DOHH2 (cell line): Measurements from ENCODE around the gene DNAAF9.
"Not testable (repeated sequence)": the region's sequence is repeated elsewhere in the genome, so short reads cannot be mapped to it uniquely, and the experiment has no call there.

Source experiments
- H3F3A ChIP-seq: fragments of 200-600 bp; sonication (generic), shearing (Covaris generic); 2 replicates; pipeline ENCODE4 v1.6.0; 2016; ENCODE audit warnings: antibody characterized with exemption, mild to moderate bottlenecking; ENCODE audit not compliant: control insufficient read depth, insufficient read depth
- H3K27ac ChIP-seq: fragments of 200-600 bp; sonication (generic); 2 replicates; pipeline ENCODE4 v1.5.1; 2014; ENCODE audit warnings: low read depth, mild to moderate bottlenecking, low read length, moderate library complexity
- H3K27me3 ChIP-seq: fragments of 200-600 bp; sonication (generic); 2 replicates; pipeline ENCODE4 v1.6.1; 2014; ENCODE audit warnings: mild to moderate bottlenecking, low read length, mixed read lengths; ENCODE audit not compliant: control insufficient read depth
- H3K36me3 ChIP-seq: fragments of 200-600 bp; sonication (generic); 2 replicates; pipeline ENCODE4 v1.6.1; 2014; ENCODE audit warnings: mild to moderate bottlenecking, low read length, moderate library complexity, mixed read lengths; ENCODE audit not compliant: control insufficient read depth
- H3K4me1 ChIP-seq: fragments of 200-600 bp; sonication (generic); 2 replicates; pipeline ENCODE4 v1.6.1; 2014; ENCODE audit warnings: mild to moderate bottlenecking, low read length, mixed read lengths; ENCODE audit not compliant: control insufficient read depth
- H3K4me2 ChIP-seq: fragments of 200-600 bp; sonication (generic); 2 replicates; pipeline ENCODE4 v1.6.0; 2014; ENCODE audit warnings: mild to moderate bottlenecking, low read length, moderate library complexity
- H3K4me3 ChIP-seq: fragments of 200-600 bp; sonication (generic); 2 replicates; pipeline ENCODE4 v1.5.1; 2014; ENCODE audit warnings: mild to moderate bottlenecking, low read length, mixed read lengths
- H3K79me2 ChIP-seq: fragments of 200-600 bp; sonication (generic); 2 replicates; pipeline ENCODE4 v1.6.1; 2014; ENCODE audit warnings: mild to moderate bottlenecking, low read length, mixed read lengths; ENCODE audit not compliant: control insufficient read depth
- H3K9me2 ChIP-seq: fragments of 200-600 bp; sonication (generic); replicated peaks from 2 replicates; pipeline ENCODE4 v1.6.1; 2014; ENCODE audit warnings: mild to moderate bottlenecking, low read length, mixed read lengths; ENCODE audit not compliant: control insufficient read depth
- H3K9me3 ChIP-seq: fragments of 200-600 bp; sonication (generic); 2 replicates; pipeline ENCODE4 v1.6.1; 2014; ENCODE audit warnings: antibody characterized with exemption, low read length, mixed read lengths; ENCODE audit not compliant: control insufficient read depth, insufficient read depth
- H4K20me1 ChIP-seq: fragments of 200-600 bp; sonication (generic); 2 replicates; pipeline ENCODE4 v1.6.0; 2014; ENCODE audit warnings: low read depth, mild to moderate bottlenecking, antibody characterized with exemption, low read length, moderate library complexity; ENCODE audit not compliant: control insufficient read depth, insufficient read depth
- CTCF ChIP-seq: fragments of 200-600 bp; sonication (generic); IDR thresholded peaks from one replicate; pipeline ENCODE4 v1.5.1; 2014; ENCODE audit warnings: antibody characterized with exemption, mild to moderate bottlenecking, low read depth, low read length; ENCODE audit not compliant: poor library complexity, severe bottlenecking
- EZH2phosphoT487 ChIP-seq: fragments of 200-600 bp; sonication (generic); IDR thresholded peaks from 2 replicates; pipeline ENCODE4 v1.6.1; 2017; ENCODE audit warnings: borderline replicate concordance, mild to moderate bottlenecking, antibody characterized with exemption, low read length, moderate library complexity, mixed read lengths

DNAAF9 gene

DNA sequence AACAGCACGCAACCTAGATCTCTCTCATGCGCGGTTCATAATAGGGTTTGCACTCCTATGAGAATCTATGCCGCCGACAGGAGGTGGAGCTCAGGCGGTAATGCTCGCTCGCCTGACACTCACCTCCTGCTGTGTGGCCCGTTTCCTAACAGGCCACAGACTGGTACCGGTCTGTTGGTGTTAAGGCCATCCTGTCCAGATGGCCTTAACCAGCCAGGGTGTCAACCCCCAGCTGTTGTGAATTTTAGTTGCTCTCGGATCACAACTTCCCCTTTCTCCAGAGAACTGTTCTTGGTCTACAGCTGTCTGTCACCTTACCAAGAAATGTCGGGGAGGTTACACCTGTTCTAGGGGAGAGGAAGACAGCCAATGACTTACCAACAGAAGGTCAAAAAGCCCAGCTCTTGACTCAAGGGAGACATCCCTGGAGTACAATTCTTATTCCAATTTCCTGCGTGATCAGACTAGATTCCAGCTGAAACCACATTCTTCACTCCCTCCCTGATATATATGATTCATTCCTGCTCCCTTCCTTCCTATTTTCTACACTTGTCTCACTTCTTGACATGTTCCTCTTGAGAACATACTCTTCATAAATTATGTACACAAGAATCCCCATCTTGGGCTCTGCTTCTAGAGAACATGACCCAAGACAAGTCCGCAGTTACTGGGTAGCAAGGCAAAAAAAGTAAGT lies 23.1 kb upstream of the DNAAF9 start:
- no peak for TF ChIP-seq EZH2phosphoT487
- no peak for TF ChIP-seq CTCF
- H3K4me1 ChIP-seq, result peaks cover 5% of the 10 kb centered on the region; the same call in 1 of the 2 replicates
- H3K4me2 ChIP-seq, result no peak overlapping the region
- no peaks in the 10 kb centered on the region for H3K79me2 ChIP-seq
- H3F3A ChIP-seq, result no peaks in the 10 kb centered on the region
- H3K36me3 ChIP-seq, result no peaks in the 10 kb centered on the region
- no peak overlapping the region for H3K27ac ChIP-seq
- no peaks in the 10 kb centered on the region for H3K9me2 ChIP-seq
- 0 out of 2 replicates have a peak, but pooled peaks cover 2% of the 10 kb centered on the region for H4K20me1 ChIP-seq
- H3K27me3 ChIP-seq, result peaks cover 12% of the 10 kb centered on the region
- H3K4me3 ChIP-seq, result no peak overlapping the region
- no peaks in the 10 kb centered on the region for H3K9me3 ChIP-seq

DNA sequence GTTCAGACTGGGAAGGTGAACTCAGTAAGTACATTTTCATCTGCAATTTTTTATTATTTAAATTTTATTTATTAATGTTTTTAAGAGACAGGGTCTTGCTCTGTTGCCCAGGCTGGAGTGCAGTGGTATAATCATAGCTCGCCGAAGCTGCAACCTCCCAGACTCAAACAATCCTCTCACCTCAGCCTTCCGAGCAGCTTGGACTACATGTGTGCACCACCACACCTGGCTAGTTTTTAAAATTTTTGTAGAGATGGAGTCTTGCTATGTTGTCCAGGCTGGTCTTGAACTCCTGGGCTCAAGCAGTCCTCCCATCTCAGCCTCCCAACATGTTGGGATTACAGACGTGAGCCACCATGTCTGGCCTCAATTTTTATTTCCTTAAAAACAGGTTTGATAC lies 19.3 kb upstream of the DNAAF9 start:
- H3K4me3 ChIP-seq, H3K4me1 ChIP-seq, H3K9me3 ChIP-seq, H3K9me2 ChIP-seq, H3K79me2 ChIP-seq, H3K4me2 ChIP-seq, H4K20me1 ChIP-seq, H3K27ac ChIP-seq, H3K27me3 ChIP-seq, H3K36me3 ChIP-seq, H3F3A ChIP-seq: not testable (repeated sequence)

- H3K4me2 ChIP-seq, result no peak overlapping the region
These were observed 15.7 kb upstream of the DNAAF9 start for GRCh38 chr20:3423126-3423525.

More at GRCh38 chr20:3423126-3423525, 15.7 kb upstream of the DNAAF9 start:
- no peaks in the 10 kb centered on the region for H3K9me3 ChIP-seq
- no peaks in the 10 kb centered on the region for H3K27me3 ChIP-seq
- no peak for TF ChIP-seq CTCF
- TF ChIP-seq EZH2phosphoT487, result no peak
- no peaks in the 10 kb centered on the region for H3K9me2 ChIP-seq
- no peaks in the 10 kb centered on the region for H3F3A ChIP-seq
- no peak overlapping the region for H3K4me3 ChIP-seq
- no peak overlapping the region for H3K27ac ChIP-seq
- H4K20me1 ChIP-seq, result no peaks in the 10 kb centered on the region
- H3K36me3 ChIP-seq, result no peaks in the 10 kb centered on the region
- no peaks in the 10 kb centered on the region for H3K79me2 ChIP-seq
- H3K4me1 ChIP-seq, result no peaks in the 10 kb centered on the region
